PC-9 (cell line): ENCODE measurements around the gene LMAN1L.

Experiments used
- EZH2 ChIP-seq: fragments of 200-600 bp; sonication (generic); IDR thresholded peaks from 2 replicates; pipeline ENCODE4 v1.8.0; 2017; ENCODE audit warnings: antibody characterized with exemption, low read depth
- TF ChIP-seq, protein P1 (sequence below): fragments of 200-600 bp; sonication (generic); conservative IDR thresholded peaks from 2 replicates; pipeline ENCODE4 v1.6.1; 2017; ENCODE audit warnings: mixed run types, antibody characterized with exemption, mild to moderate bottlenecking, moderate library complexity

GRCh38 chr15:74798388-74799254 lies 14.0 kb upstream of the LMAN1L start:
- TF ChIP-seq, protein P1, sequence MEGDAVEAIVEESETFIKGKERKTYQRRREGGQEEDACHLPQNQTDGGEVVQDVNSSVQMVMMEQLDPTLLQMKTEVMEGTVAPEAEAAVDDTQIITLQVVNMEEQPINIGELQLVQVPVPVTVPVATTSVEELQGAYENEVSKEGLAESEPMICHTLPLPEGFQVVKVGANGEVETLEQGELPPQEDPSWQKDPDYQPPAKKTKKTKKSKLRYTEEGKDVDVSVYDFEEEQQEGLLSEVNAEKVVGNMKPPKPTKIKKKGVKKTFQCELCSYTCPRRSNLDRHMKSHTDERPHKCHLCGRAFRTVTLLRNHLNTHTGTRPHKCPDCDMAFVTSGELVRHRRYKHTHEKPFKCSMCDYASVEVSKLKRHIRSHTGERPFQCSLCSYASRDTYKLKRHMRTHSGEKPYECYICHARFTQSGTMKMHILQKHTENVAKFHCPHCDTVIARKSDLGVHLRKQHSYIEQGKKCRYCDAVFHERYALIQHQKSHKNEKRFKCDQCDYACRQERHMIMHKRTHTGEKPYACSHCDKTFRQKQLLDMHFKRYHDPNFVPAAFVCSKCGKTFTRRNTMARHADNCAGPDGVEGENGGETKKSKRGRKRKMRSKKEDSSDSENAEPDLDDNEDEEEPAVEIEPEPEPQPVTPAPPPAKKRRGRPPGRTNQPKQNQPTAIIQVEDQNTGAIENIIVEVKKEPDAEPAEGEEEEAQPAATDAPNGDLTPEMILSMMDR, result no peak
- TF ChIP-seq EZH2, result no peak
